Measurements from ENCODE around the gene RPUSD4. TPM values are rescaled to one million over a fixed set of nuclear protein-coding genes. Genes with fewer than 3 reads are reported as not detected.

RPUSD4 gene
- total RNA-seq, 1 donor = 24.2 TPM

- no peak overlapping the region for H3K4me3 ChIP-seq (ENCODE audit: low read depth, low read length)
- no peak for DNase-seq (ENCODE audit: low read depth)
- no peak for TF ChIP-seq CTCF (IDR thresholded peaks at IDR 0.05; ENCODE audit: insufficient read depth, low read length)
These were observed 3.0 kb upstream of the RPUSD4 start for GRCh38 chr11:126214441-126214840.

- peak overlapping the region; percentile 98 for H3K4me3 ChIP-seq (ENCODE audit: low read depth, low read length)
- peak; percentile 26 for DNase-seq (ENCODE audit: low read depth)
- TF ChIP-seq CTCF (IDR thresholded peaks at IDR 0.05; ENCODE audit: insufficient read depth, low read length) = no peak
These were observed 725 bp upstream of the RPUSD4 start for GRCh38 chr11:126212089-126212660.

- TF ChIP-seq CTCF (IDR thresholded peaks at IDR 0.05; ENCODE audit: insufficient read depth, low read length) = no peak
- H3K4me3 ChIP-seq (ENCODE audit: low read depth, low read length) = peak overlapping the region; percentile 98
- DNase-seq (ENCODE audit: low read depth) = peak; percentile 5
These were observed 597 bp downstream of the RPUSD4 start for GRCh38 chr11:126210871-126211235.

- TF ChIP-seq CTCF (IDR thresholded peaks at IDR 0.05; ENCODE audit: insufficient read depth, low read length) = no peak
- H3K4me3 ChIP-seq (ENCODE audit: low read depth, low read length) = no peak overlapping the region
- DNase-seq (ENCODE audit: low read depth) = no peak
These were observed 3.6 kb downstream of the RPUSD4 start for GRCh38 chr11:126207896-126208295.

GRCh38 chr11:126205359-126205758 lies 6.1 kb downstream of the RPUSD4 start:
- TF ChIP-seq CTCF (IDR thresholded peaks at IDR 0.05; ENCODE audit: insufficient read depth, low read length) = no peak
- H3K4me3 ChIP-seq (ENCODE audit: low read depth, low read length) = no peak overlapping the region
- DNase-seq (ENCODE audit: low read depth) = no peak

- TF ChIP-seq CTCF (IDR thresholded peaks at IDR 0.05; ENCODE audit: insufficient read depth, low read length) = no peak
- no peak overlapping the region for H3K4me3 ChIP-seq (ENCODE audit: low read depth, low read length)
- DNase-seq (ENCODE audit: low read depth) = no peak
These were observed 8.6 kb downstream of the RPUSD4 start for GRCh38 chr11:126202646-126203359.

Measured in fibroblast of the aortic adventitia (primary cell).